ENCODE results near the gene ZNF90.
"Not testable (repeated sequence)": the region's sequence is repeated elsewhere in the genome, so short reads cannot be mapped to it uniquely, and the experiment has no call there.

GRCh38 chr19:20082232-20082833, 4.5 kb downstream of the ZNF90 start:
- TF ChIP-seq CTCF (IDR thresholded peaks at IDR 0.05; ENCODE audit: low read depth, low read length); EZH2phosphoT487 (IDR thresholded peaks at IDR 0.05; ENCODE audit: low read depth): not testable (repeated sequence)
